PC-9 (cell line): Measurements from ENCODE around the gene FCAMR.

ENCODE experiments used
- CTCF ChIP-seq: fragments of 200-600 bp; sonication (generic); conservative IDR thresholded peaks from 2 replicates; pipeline ENCODE4 v1.6.1; 2017; ENCODE audit warnings: mixed run types, antibody characterized with exemption, mild to moderate bottlenecking, moderate library complexity
- EZH2 ChIP-seq: fragments of 200-600 bp; sonication (generic); IDR thresholded peaks from 2 replicates; pipeline ENCODE4 v1.8.0; 2017; ENCODE audit warnings: antibody characterized with exemption, low read depth

- TF ChIP-seq CTCF (no peak), EZH2 (no peak)
Measured at GRCh38 chr1:206916000-206916709, 54.1 kb downstream of the FCAMR start.
